H1 (cell line): ENCODE results near the gene USP37. TPM values are rescaled to one million over a fixed set of nuclear protein-coding genes. Genes with fewer than 3 reads are reported as not detected.

Source experiments
- CTCF ChIA-PET: fragments of 300-600 bp; sonication (Branson Sonifier 250); formaldehyde crosslinking; loops from one replicate; lab custom pipeline; 2021; ENCODE audit not compliant: partially characterized antibody; lab: Charles Lee
- POLR2A ChIA-PET: fragments of 300-600 bp; sonication (Branson Sonifier 250); formaldehyde crosslinking; loops from one replicate; lab custom pipeline; 2021; ENCODE audit warnings: inconsistent platforms; ENCODE audit not compliant: partially characterized antibody; lab: Charles Lee
- DNase-seq, 2 experiments: peaks; one replicate each; pipeline versions ENCODE4 v3.0.0 to v3.0.0-alpha.2; 2010 to 2022; ENCODE audit warnings: low spot score in 2 of 2, low read depth in 1 of 2, mixed read lengths in 1 of 2
- FAIRE-seq: peaks from 2 replicates; lab custom pipeline; 2011; peaks lifted over from hg19 to GRCh38; lab: Jason Lieb, UNC
- H2AFZ ChIP-seq: 2 replicates; pipeline ENCODE4 v1.8.1; 2012; ENCODE audit warnings: low read length, inconsistent platforms
- H2AK5ac ChIP-seq: 2 replicates; pipeline ENCODE4 v1.6.1; 2013; ENCODE audit warnings: low read depth, low read length
- H2BK120ac ChIP-seq: replicated peaks from 2 replicates; pipeline ENCODE3; 2013; ENCODE audit warnings: low read depth, low read length, inconsistent platforms
- H2BK12ac ChIP-seq: 2 replicates; pipeline ENCODE4 v1.6.1; 2013; ENCODE audit warnings: low read depth, low read length
- H2BK15ac ChIP-seq: 2 replicates; pipeline ENCODE4 v1.6.1; 2013; ENCODE audit warnings: low read length
- H2BK20ac ChIP-seq: 2 replicates; pipeline ENCODE4 v1.6.1; 2013; ENCODE audit warnings: low read length
- H2BK5ac ChIP-seq: 2 replicates; pipeline ENCODE4 v1.6.1; 2013; ENCODE audit warnings: low read depth, low read length
- H3K14ac ChIP-seq: 2 replicates; pipeline ENCODE4 v1.6.1; 2013; ENCODE audit warnings: inconsistent platforms; ENCODE audit not compliant: insufficient read length
- H3K18ac ChIP-seq: 2 replicates; pipeline ENCODE4 v1.6.1; 2013; ENCODE audit warnings: low read length; ENCODE audit errors: extremely low read depth
- H3K23ac ChIP-seq: 2 replicates; pipeline ENCODE4 v1.6.1; 2013; ENCODE audit warnings: inconsistent platforms; ENCODE audit not compliant: insufficient read length
- H3K23me2 ChIP-seq: 2 replicates; pipeline ENCODE4 v1.6.1; 2013; ENCODE audit warnings: low read depth, low read length
- H3K27ac ChIP-seq: 2 replicates; pipeline ENCODE4 v1.6.1; 2011; ENCODE audit warnings: low read depth, low read length, inconsistent platforms
- H3K27me3 ChIP-seq, 4 experiments: replicated peaks in 1 of 4; 1 replicate in 1 of 4; 2 replicates in 3 of 4; pipeline versions ENCODE4 v1.6.1 to v1.8.1; 2011 to 2013; ENCODE audit warnings: low read length in 3 of 4, mild to moderate bottlenecking in 3 of 4, inconsistent platforms in 2 of 4, mixed read lengths in 2 of 4, moderate library complexity in 1 of 4; ENCODE audit not compliant: control insufficient read depth in 3 of 4, insufficient read depth in 3 of 4; ENCODE audit errors: extremely low read depth in 1 of 4
- H3K36me3 ChIP-seq, 4 experiments: 2 replicates each; pipeline versions ENCODE4 v1.6.1 to v1.8.1; 2011 to 2013; ENCODE audit warnings: mild to moderate bottlenecking in 4 of 4, low read length in 3 of 4, moderate library complexity in 2 of 4, control low read depth in 1 of 4, inconsistent platforms in 1 of 4; ENCODE audit not compliant: insufficient read depth in 4 of 4, control insufficient read depth in 2 of 4
- H3K4ac ChIP-seq: replicated peaks from 2 replicates; pipeline ENCODE3; 2013; ENCODE audit warnings: low read length, low read depth, mixed read lengths, inconsistent platforms; ENCODE audit not compliant: insufficient read length
- H3K4me1 ChIP-seq, 4 experiments: replicated peaks in 1 of 4; 1 replicate in 1 of 4; 2 replicates in 3 of 4; pipeline versions ENCODE4 v1.6.1 to v1.8.1; 2011 to 2013; ENCODE audit warnings: low read length in 3 of 4, inconsistent platforms in 2 of 4, mixed read lengths in 1 of 4; ENCODE audit not compliant: insufficient read depth in 4 of 4, control insufficient read depth in 3 of 4
- H3K4me2 ChIP-seq, 2 experiments: 2 replicates each; pipeline versions ENCODE4 v1.6.1 to v1.8.1; 2011 to 2013; ENCODE audit warnings: low read depth in 2 of 2, low read length in 2 of 2, control low read depth in 1 of 2, inconsistent platforms in 1 of 2, mild to moderate bottlenecking in 1 of 2; ENCODE audit not compliant: insufficient read depth in 1 of 2
- H3K4me3 ChIP-seq, 4 experiments: fragments of 200-600, 300-600 bp in 1 of 4; sonication (generic), shearing (Covaris generic), sonication (Bioruptor Twin) in 1 of 4; 2 replicates each; pipeline versions ENCODE4 v1.5.1 to v1.8.1; 2011 to 2016; ENCODE audit warnings: low read length in 4 of 4, low read depth in 3 of 4, control low read depth in 2 of 4, inconsistent platforms in 2 of 4, mild to moderate bottlenecking in 2 of 4, mixed read lengths in 1 of 4, moderate library complexity in 1 of 4; ENCODE audit not compliant: insufficient read depth in 2 of 4; ENCODE audit errors: extremely low read depth in 1 of 4
- H3K56ac ChIP-seq: replicated peaks from 2 replicates; pipeline ENCODE3; 2013; ENCODE audit warnings: low read depth, mild to moderate bottlenecking, mixed read lengths, low read length, inconsistent platforms; ENCODE audit not compliant: insufficient read length
- H3K79me1 ChIP-seq: 2 replicates; pipeline ENCODE4 v1.6.1; 2013; ENCODE audit warnings: low read depth, low read length, control low read depth
- H3K79me2 ChIP-seq, 2 experiments: 2 replicates each; pipeline versions ENCODE4 v1.6.1 to v1.8.1; 2012 to 2013; ENCODE audit warnings: low read length in 2 of 2, mild to moderate bottlenecking in 2 of 2, inconsistent platforms in 1 of 2; ENCODE audit not compliant: insufficient read depth in 2 of 2, control insufficient read depth in 1 of 2
- H3K9ac ChIP-seq, 4 experiments: replicated peaks in 1 of 4; 1 replicate in 1 of 4; 2 replicates in 3 of 4; pipeline versions ENCODE4 v1.6.1 to v1.8.1; 2011 to 2013; ENCODE audit warnings: low read depth in 3 of 4, low read length in 3 of 4, control low read depth in 2 of 4, mild to moderate bottlenecking in 2 of 4, moderate library complexity in 2 of 4, inconsistent platforms in 1 of 4; ENCODE audit errors: extremely low read depth in 1 of 4
- H3K9me3 ChIP-seq, 2 experiments: 2 replicates each; pipeline versions ENCODE4 v1.6.1 to v1.8.1; 2012 to 2013; ENCODE audit warnings: mild to moderate bottlenecking in 2 of 2, moderate library complexity in 2 of 2, control low read depth in 1 of 2, inconsistent platforms in 1 of 2, low read depth in 1 of 2, low read length in 1 of 2, mixed read lengths in 1 of 2; ENCODE audit not compliant: insufficient read depth in 2 of 2
- H4K20me1 ChIP-seq, 2 experiments: replicated peaks in 1 of 2; 2 replicates each; pipeline versions ENCODE3 to v1.8.1; 2011 to 2013; ENCODE audit warnings: inconsistent platforms in 2 of 2, low read length in 2 of 2, mild to moderate bottlenecking in 1 of 2; ENCODE audit not compliant: insufficient read depth in 2 of 2, control insufficient read depth in 1 of 2
- H4K5ac ChIP-seq: 2 replicates; pipeline ENCODE4 v1.6.1; 2013; ENCODE audit warnings: low read length, low read depth, mixed read lengths, inconsistent platforms; ENCODE audit not compliant: insufficient read length
- H4K8ac ChIP-seq: 2 replicates; pipeline ENCODE4 v1.8.0; 2013; ENCODE audit warnings: mild to moderate bottlenecking, moderate library complexity, low read length, inconsistent platforms; ENCODE audit not compliant: insufficient read depth; ENCODE audit errors: extremely low read depth
- H4K91ac ChIP-seq: replicated peaks from 2 replicates; pipeline ENCODE3; 2013; ENCODE audit warnings: low read length, mixed read lengths, inconsistent platforms; ENCODE audit not compliant: insufficient read length
- BACH1 ChIP-seq: IDR thresholded peaks from 2 replicates; pipeline ENCODE4 v1.6.1; 2012; ENCODE audit warnings: low read length, improper control_type of control experiment
- KDM5A ChIP-seq: fragments of 200-600 bp; IDR thresholded peaks from 2 replicates; pipeline ENCODE4 v1.7.1; 2012; ENCODE audit warnings: mild to moderate bottlenecking, low read length, inconsistent platforms, mixed read lengths
- RNF2 ChIP-seq: fragments of 200-900, 300-1000 bp; sonication (generic); IDR thresholded peaks from 2 replicates; pipeline ENCODE4 v1.7.1; 2016; ENCODE audit warnings: borderline replicate concordance, low read depth, mild to moderate bottlenecking, antibody characterized with exemption, low read length; ENCODE audit not compliant: poor library complexity, severe bottlenecking; ENCODE audit errors: missing control alignments
- TAF1 ChIP-seq: IDR thresholded peaks from 2 replicates; pipeline ENCODE4 v1.6.1; 2011; ENCODE audit warnings: mild to moderate bottlenecking, low read depth, low read length
- WGBS, 2 experiments: shearing (Covaris generic) in 1 of 2; methylation state at CpG; one replicate each; pipeline versions ENCODE4 v1.1.6 to v1.1.7; 2013 to 2015; ENCODE audit warnings: low lambda C conversion rate in 2 of 2, mixed read lengths in 2 of 2, inconsistent platforms in 1 of 2, low coverage in 1 of 2, missing lambda C conversion rate in 1 of 2; ENCODE audit not compliant: insufficient replicate concordance in 2 of 2, insufficient coverage in 1 of 2, insufficient read length in 1 of 2; ENCODE audit errors: extremely low coverage in 1 of 2, missing lambda C conversion rate in 1 of 2; 5-methylcytosine and 5-hydroxymethylcytosine counted together
- polyA plus RNA-seq, 7 experiments: library from polyadenylated mRNA; depleted of rRNA in 3 of 7; stranded (reverse) in 5 of 7; unstranded in 2 of 7; fragments of >200 nt in 5 of 7; fragments of 200-250 nt in 2 of 7; gene quantifications; 1 replicate in 5 of 7; 2 replicates in 1 of 7; 4 replicates in 1 of 7; pipeline versions ENCODE4 v1.2.1 to v1.2.3, GENCODE V29; 2011 to 2013; ENCODE audit warnings: missing spikeins in 2 of 7, mixed read lengths in 2 of 7
- total RNA-seq: library from RNA; stranded (reverse); fragmentation: NEBNext Ultra II Directional; extraction: Animal tissue kit (Norgen Biotek cat#: 25700); gene quantifications from 2 replicates; pipeline ENCODE4 v1.2.1, GENCODE V29; 2021

Gene USP37
- total and polyA plus RNA-seq, 2 of the 8 experiments (the other 6 are each of a cell fraction or from before 2014, with no cell fraction given) = 3.8 to 29.1 TPM

GRCh38 chr2:218517434-218518206 is 50.5 kb downstream of the USP37 start:
- H4K20me1 ChIP-seq = no peaks in the 10 kb centered on the region
- DNase-seq (no peak), FAIRE-seq (no peak)
- H3K4me1 ChIP-seq = no peaks in the 10 kb centered on the region
- no peak overlapping the region for H4K8ac ChIP-seq
- no peak overlapping the region for H2BK12ac ChIP-seq
- H4K5ac ChIP-seq = no peak overlapping the region
- H3K4me2 ChIP-seq = no peak overlapping the region
- H3K18ac ChIP-seq = no peak overlapping the region
- H2AK5ac ChIP-seq = no peak overlapping the region
- H2BK15ac ChIP-seq = no peak overlapping the region
- H3K14ac ChIP-seq = no peak overlapping the region
- 90% methylated on average over 5 of the region's 5 CpGs; no CpG with 5 or more reads in 1 of the 2 experiments for WGBS, 2 experiments
- no peak overlapping the region for H3K4me3 ChIP-seq
- H3K79me1 ChIP-seq = no peaks in the 10 kb centered on the region
- no peaks in the 10 kb centered on the region for H3K27me3 ChIP-seq
- no peaks in the 10 kb centered on the region for H3K23me2 ChIP-seq
- no peak overlapping the region for H3K27ac ChIP-seq
- H2BK120ac ChIP-seq = no peak overlapping the region
- no peaks in the 10 kb centered on the region for H3K9me3 ChIP-seq
- H4K91ac ChIP-seq = no peak overlapping the region
- ChIA-PET POLR2A (no interaction called here), CTCF (interaction anchor here (0.6 to 2.7 kb wide), 18 partner anchors 8 to 177 kb away, joined by 3 to 18 read pairs (median 4); partner anchors contain the start of genes BCS1L and ZNF142)
- H3K9ac ChIP-seq = no peak overlapping the region
- no peak overlapping the region for H2BK5ac ChIP-seq
- H3K56ac ChIP-seq = no peak overlapping the region
- H2AFZ ChIP-seq = no peak overlapping the region
- TF ChIP-seq KDM5A = no peak
- no peak for TF ChIP-seq BACH1
- no peak for TF ChIP-seq TAF1
- no peak for TF ChIP-seq RNF2
- H3K79me2 ChIP-seq = peaks cover 0 to 11% of the 10 kb centered on the region in 2 experiments; a peak in 2 of 4 replicates
- H2BK20ac ChIP-seq = no peak overlapping the region
- H3K4ac ChIP-seq = no peak overlapping the region
- no peak overlapping the region for H3K23ac ChIP-seq
- no peaks in the 10 kb centered on the region; a peak in 2 of 8 replicates for H3K36me3 ChIP-seq
